ENCODE measurements around the gene TUBB1. TPM values are rescaled to one million over a fixed set of nuclear protein-coding genes. Genes with fewer than 3 reads are reported as not detected.

The TUBB1 gene
- polyA plus RNA-seq, 1 donor, result 0.68 TPM

GRCh38 chr20:58989196-58989595 lies 30.0 kb upstream of the TUBB1 start:
- DNase-seq (ENCODE audit: low read depth), result no peak

GRCh38 chr20:58990651-58991445 lies 28.4 kb upstream of the TUBB1 start:
- no peak for DNase-seq (ENCODE audit: low read depth)

- no peak for DNase-seq (ENCODE audit: low read depth)
Observed at GRCh38 chr20:58991715-58992114, 27.5 kb upstream of the TUBB1 start.

- no peak for DNase-seq (ENCODE audit: low read depth)
Observed at GRCh38 chr20:58992911-58993310, 26.3 kb upstream of the TUBB1 start.

- no peak for DNase-seq (ENCODE audit: low read depth)
Observed at GRCh38 chr20:58993332-58994248, 25.6 kb upstream of the TUBB1 start.

GRCh38 chr20:58994390-58995159 lies 24.7 kb upstream of the TUBB1 start:
- no peak for DNase-seq (ENCODE audit: low read depth)

GRCh38 chr20:58995461-58996225 lies 23.6 kb upstream of the TUBB1 start:
- DNase-seq (ENCODE audit: low read depth), result no peak

GRCh38 chr20:58996226-58996611 lies 23.0 kb upstream of the TUBB1 start:
- DNase-seq (ENCODE audit: low read depth), result no peak

GRCh38 chr20:58997141-58997770 lies 22.0 kb upstream of the TUBB1 start:
- no peak for DNase-seq (ENCODE audit: low read depth)

- no peak for DNase-seq (ENCODE audit: low read depth)
Observed at GRCh38 chr20:58998656-58999055, 20.6 kb upstream of the TUBB1 start.

- DNase-seq (ENCODE audit: low read depth), result no peak
Observed at GRCh38 chr20:59000326-59000725, 18.9 kb upstream of the TUBB1 start.

GRCh38 chr20:59001068-59001448 lies 18.2 kb upstream of the TUBB1 start:
- DNase-seq (ENCODE audit: low read depth), result no peak

- no peak for DNase-seq (ENCODE audit: low read depth)
Observed at GRCh38 chr20:59001449-59002171, 17.6 kb upstream of the TUBB1 start.

GRCh38 chr20:59002388-59002787 lies 16.8 kb upstream of the TUBB1 start:
- DNase-seq (ENCODE audit: low read depth), result no peak

GRCh38 chr20:59002874-59003399 lies 16.3 kb upstream of the TUBB1 start:
- no peak for DNase-seq (ENCODE audit: low read depth)

GRCh38 chr20:59003836-59004492 lies 15.3 kb upstream of the TUBB1 start:
- DNase-seq (ENCODE audit: low read depth), result no peak

- no peak for DNase-seq (ENCODE audit: low read depth)
Observed at GRCh38 chr20:59004493-59004762, 14.8 kb upstream of the TUBB1 start.

GRCh38 chr20:59004763-59005522 lies 14.3 kb upstream of the TUBB1 start:
- DNase-seq (ENCODE audit: low read depth), result no peak

Data from forelimb muscle (tissue), 1 donor.